Neural cell (in vitro differentiated cells): ENCODE data around the gene SLCO2A1.

ENCODE experiments used
- EP300 ChIP-seq: fragments of 450-650 bp; conservative IDR thresholded peaks from 2 replicates; pipeline ENCODE4 v1.6.1; 2014; ENCODE audit warnings: antibody characterized with exemption, mild to moderate bottlenecking, moderate library complexity; ENCODE audit not compliant: poor library complexity, severe bottlenecking
- EZH2 ChIP-seq: fragments of 200-600, 300-800 bp; shearing (Covaris generic), sonication (generic); IDR thresholded peaks from 2 replicates; pipeline ENCODE4 v1.6.1; 2014; ENCODE audit warnings: antibody characterized with exemption, low read length, borderline replicate concordance, mild to moderate bottlenecking; ENCODE audit not compliant: insufficient read depth, poor library complexity, severe bottlenecking
- POLR2AphosphoS5 ChIP-seq: IDR thresholded peaks from 2 replicates; pipeline ENCODE4 v1.6.1; 2012
- REST ChIP-seq: IDR thresholded peaks from 2 replicates; pipeline ENCODE4 v1.6.1; 2012; ENCODE audit warnings: borderline replicate concordance
- TAF1 ChIP-seq: IDR thresholded peaks from 2 replicates; pipeline ENCODE4 v1.6.1; 2012; ENCODE audit warnings: low read depth
- TF ChIP-seq, protein P1 (sequence below): fragments of 450-650 bp; IDR thresholded peaks from 2 replicates; pipeline ENCODE4 v1.5.1; 2014; ENCODE audit warnings: antibody characterized with exemption, mild to moderate bottlenecking, moderate library complexity; ENCODE audit not compliant: poor library complexity, severe bottlenecking

- TF ChIP-seq POLR2AphosphoS5 (no peak), EP300 (no peak), TAF1 (no peak), REST (no peak), EZH2 (no peak)
- TF ChIP-seq, protein P1, sequence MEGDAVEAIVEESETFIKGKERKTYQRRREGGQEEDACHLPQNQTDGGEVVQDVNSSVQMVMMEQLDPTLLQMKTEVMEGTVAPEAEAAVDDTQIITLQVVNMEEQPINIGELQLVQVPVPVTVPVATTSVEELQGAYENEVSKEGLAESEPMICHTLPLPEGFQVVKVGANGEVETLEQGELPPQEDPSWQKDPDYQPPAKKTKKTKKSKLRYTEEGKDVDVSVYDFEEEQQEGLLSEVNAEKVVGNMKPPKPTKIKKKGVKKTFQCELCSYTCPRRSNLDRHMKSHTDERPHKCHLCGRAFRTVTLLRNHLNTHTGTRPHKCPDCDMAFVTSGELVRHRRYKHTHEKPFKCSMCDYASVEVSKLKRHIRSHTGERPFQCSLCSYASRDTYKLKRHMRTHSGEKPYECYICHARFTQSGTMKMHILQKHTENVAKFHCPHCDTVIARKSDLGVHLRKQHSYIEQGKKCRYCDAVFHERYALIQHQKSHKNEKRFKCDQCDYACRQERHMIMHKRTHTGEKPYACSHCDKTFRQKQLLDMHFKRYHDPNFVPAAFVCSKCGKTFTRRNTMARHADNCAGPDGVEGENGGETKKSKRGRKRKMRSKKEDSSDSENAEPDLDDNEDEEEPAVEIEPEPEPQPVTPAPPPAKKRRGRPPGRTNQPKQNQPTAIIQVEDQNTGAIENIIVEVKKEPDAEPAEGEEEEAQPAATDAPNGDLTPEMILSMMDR, result no peak
Measured at GRCh38 chr3:133880287-133880686, 149.4 kb downstream of the SLCO2A1 start.
